HG03521 (cell line): ENCODE data around the gene LRPPRC.
"Not testable (repeated sequence)": the region's sequence is repeated elsewhere in the genome, so short reads cannot be mapped to it uniquely, and the experiment has no call there.

Experiments
- ATAC-seq: cut with Tn5 transposase; IDR thresholded peaks from one replicate; pipeline ENCODE4 v1.9.1; 2021; ENCODE audit warnings: mild to moderate bottlenecking, moderate library complexity; ENCODE audit not compliant: unreplicated experiment

Gene LRPPRC

GRCh38 chr2:43911136-43911790 lies 84.5 kb downstream of the LRPPRC start:
- not testable (repeated sequence) for ATAC-seq

GRCh38 chr2:43906448-43907109 lies 89.2 kb downstream of the LRPPRC start:
- no peak for ATAC-seq

GRCh38 chr2:43905871-43906270 lies 89.9 kb downstream of the LRPPRC start:
- ATAC-seq, result no peak

- no peak for ATAC-seq
These were observed 90.4 kb downstream of the LRPPRC start for GRCh38 chr2:43905371-43905803.

- ATAC-seq, result no peak
These were observed 96.2 kb downstream of the LRPPRC start for GRCh38 chr2:43899589-43899988.

- no peak for ATAC-seq
These were observed 96.9 kb downstream of the LRPPRC start for GRCh38 chr2:43898838-43899346.

- no peak for ATAC-seq
These were observed 97.5 kb downstream of the LRPPRC start for GRCh38 chr2:43898134-43898837.

GRCh38 chr2:43897492-43897891 lies 98.3 kb downstream of the LRPPRC start:
- ATAC-seq, result no peak

- ATAC-seq, result no peak
These were observed 98.9 kb downstream of the LRPPRC start for GRCh38 chr2:43896906-43897305.

GRCh38 chr2:43894743-43895142 lies 101.0 kb downstream of the LRPPRC start:
- no peak for ATAC-seq

- ATAC-seq, result no peak
These were observed 104.9 kb downstream of the LRPPRC start for GRCh38 chr2:43890855-43891254.

GRCh38 chr2:43889416-43889815 lies 106.4 kb downstream of the LRPPRC start:
- ATAC-seq, result no peak

GRCh38 chr2:43887176-43887575 lies 108.6 kb downstream of the LRPPRC start:
- no peak for ATAC-seq

GRCh38 chr2:43885132-43885632 lies 110.6 kb downstream of the LRPPRC start:
- no peak for ATAC-seq

- ATAC-seq, result no peak
These were observed 111.1 kb downstream of the LRPPRC start for GRCh38 chr2:43884689-43885088.

- ATAC-seq, result no peak
These were observed 113.5 kb downstream of the LRPPRC start for GRCh38 chr2:43882312-43882711.

- no peak for ATAC-seq
These were observed 114.8 kb downstream of the LRPPRC start for GRCh38 chr2:43880952-43881351.

- no peak for ATAC-seq
These were observed 115.3 kb downstream of the LRPPRC start for GRCh38 chr2:43880471-43880870.

GRCh38 chr2:43879261-43879660 lies 116.5 kb downstream of the LRPPRC start:
- ATAC-seq, result no peak

- peak; percentile 81 for ATAC-seq
These were observed 117.9 kb downstream of the LRPPRC start for GRCh38 chr2:43877782-43878464.
